Measurements from ENCODE around the gene SLC24A5. TPM values are rescaled to one million over a fixed set of nuclear protein-coding genes. Genes with fewer than 3 reads are reported as not detected.

Gene SLC24A5
- total and polyA plus RNA-seq, 2 experiments from 2014 or later: not detected

DNA sequence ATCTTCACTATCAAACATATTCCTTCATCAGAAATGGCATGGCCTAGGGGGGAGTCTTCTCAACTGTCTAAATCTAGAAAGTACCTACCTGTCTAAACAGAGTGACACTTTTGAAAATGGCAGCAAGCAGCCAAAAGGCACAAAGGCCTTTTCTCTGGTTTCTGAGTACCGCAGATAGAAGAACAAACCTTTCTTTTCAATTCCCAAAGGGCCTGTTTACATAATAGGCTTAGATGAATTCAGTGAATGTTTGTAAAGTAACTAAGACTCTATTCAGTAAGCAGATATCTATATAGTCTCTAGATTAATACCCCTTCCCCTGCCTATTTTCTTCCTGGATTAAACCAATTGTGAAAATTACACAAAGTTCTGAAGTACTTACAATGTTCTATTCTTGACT lies 50.2 kb downstream of the SLC24A5 start:
- Histone ChIP-seq H3K9me2 (replicated peaks; ENCODE audit: insufficient read depth) (no peaks in the 10 kb centered on the region), H3K4me3 (no peak overlapping the region), H3K4me1 (ENCODE audit: insufficient read depth) (no peaks in the 10 kb centered on the region), H3K79me2 (peaks cover 54% of the 10 kb centered on the region), H4K20me1 (ENCODE audit: insufficient read depth, poor library complexity, severe bottlenecking) (no peaks in the 10 kb centered on the region), H2AFZ (no peak overlapping the region), H3K27me3 (no peaks in the 10 kb centered on the region), H3K27ac (no peak overlapping the region), H3K9me3 (ENCODE audit: low read depth) (no peaks in the 10 kb centered on the region), H3K36me3 (replicated peaks; ENCODE audit: insufficient read depth, low read depth) (no peaks in the 10 kb centered on the region), H3K4me2 (no peak overlapping the region)
- 84% methylated on average over 1 of the region's 1 CpG for WGBS (ENCODE audit: low lambda C conversion rate, missing lambda C conversion rate)
- TF ChIP-seq EZH2 (IDR thresholded peaks at IDR 0.05; ENCODE audit: borderline replicate concordance) (no peak), EZH2phosphoT487 (IDR thresholded peaks at IDR 0.05; ENCODE audit: low read depth, severe bottlenecking, unreplicated experiment) (no peak)
- TF ChIP-seq, protein P1, sequence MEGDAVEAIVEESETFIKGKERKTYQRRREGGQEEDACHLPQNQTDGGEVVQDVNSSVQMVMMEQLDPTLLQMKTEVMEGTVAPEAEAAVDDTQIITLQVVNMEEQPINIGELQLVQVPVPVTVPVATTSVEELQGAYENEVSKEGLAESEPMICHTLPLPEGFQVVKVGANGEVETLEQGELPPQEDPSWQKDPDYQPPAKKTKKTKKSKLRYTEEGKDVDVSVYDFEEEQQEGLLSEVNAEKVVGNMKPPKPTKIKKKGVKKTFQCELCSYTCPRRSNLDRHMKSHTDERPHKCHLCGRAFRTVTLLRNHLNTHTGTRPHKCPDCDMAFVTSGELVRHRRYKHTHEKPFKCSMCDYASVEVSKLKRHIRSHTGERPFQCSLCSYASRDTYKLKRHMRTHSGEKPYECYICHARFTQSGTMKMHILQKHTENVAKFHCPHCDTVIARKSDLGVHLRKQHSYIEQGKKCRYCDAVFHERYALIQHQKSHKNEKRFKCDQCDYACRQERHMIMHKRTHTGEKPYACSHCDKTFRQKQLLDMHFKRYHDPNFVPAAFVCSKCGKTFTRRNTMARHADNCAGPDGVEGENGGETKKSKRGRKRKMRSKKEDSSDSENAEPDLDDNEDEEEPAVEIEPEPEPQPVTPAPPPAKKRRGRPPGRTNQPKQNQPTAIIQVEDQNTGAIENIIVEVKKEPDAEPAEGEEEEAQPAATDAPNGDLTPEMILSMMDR (IDR thresholded peaks at IDR 0.05; ENCODE audit: poor library complexity): no peak
- no peak for DNase-seq (ENCODE audit: low spot score)

DNA sequence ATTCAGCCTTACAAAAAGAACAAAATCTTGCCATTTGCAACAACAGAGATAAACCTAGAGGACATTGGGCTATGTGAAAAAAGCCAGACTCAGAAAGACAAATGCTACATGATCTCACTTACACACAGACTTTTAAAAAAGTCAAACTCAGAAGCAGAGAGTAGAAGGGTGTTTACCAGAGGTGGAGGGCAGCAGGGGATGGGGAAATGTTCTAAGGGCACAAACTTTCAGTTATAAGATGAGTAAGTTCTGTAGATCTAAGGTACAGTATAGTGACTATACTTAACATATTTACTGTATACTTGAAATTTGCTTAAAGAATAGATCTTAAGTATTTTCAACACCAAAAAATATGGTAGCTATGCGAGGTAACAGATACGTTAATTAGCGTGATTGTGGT lies 54.3 kb downstream of the SLC24A5 start:
- Histone ChIP-seq H3K4me1 (ENCODE audit: insufficient read depth) (no peaks in the 10 kb centered on the region), H3K36me3 (replicated peaks; ENCODE audit: insufficient read depth, low read depth) (no peaks in the 10 kb centered on the region), H3K4me3 (no peak overlapping the region), H3K27me3 (peaks cover 4% of the 10 kb centered on the region), H3K27ac (no peak overlapping the region), H3K9me2 (replicated peaks; ENCODE audit: insufficient read depth) (no peaks in the 10 kb centered on the region), H3K4me2 (no peak overlapping the region), H3K79me2 (peaks cover 53% of the 10 kb centered on the region), H2AFZ (no peak overlapping the region), H3K9me3 (ENCODE audit: low read depth) (no peaks in the 10 kb centered on the region), H4K20me1 (ENCODE audit: insufficient read depth, poor library complexity, severe bottlenecking) (no peaks in the 10 kb centered on the region)
- DNase-seq (ENCODE audit: low spot score): no peak
- WGBS (ENCODE audit: low lambda C conversion rate, missing lambda C conversion rate): 99% methylated on average over 3 of the region's 3 CpGs
- no peak for TF ChIP-seq EZH2phosphoT487 (IDR thresholded peaks at IDR 0.05; ENCODE audit: low read depth, severe bottlenecking, unreplicated experiment)
- TF ChIP-seq EZH2 (IDR thresholded peaks at IDR 0.05; ENCODE audit: borderline replicate concordance): no peak
- TF ChIP-seq, protein P1 (IDR thresholded peaks at IDR 0.05; ENCODE audit: poor library complexity): no peak

DNA sequence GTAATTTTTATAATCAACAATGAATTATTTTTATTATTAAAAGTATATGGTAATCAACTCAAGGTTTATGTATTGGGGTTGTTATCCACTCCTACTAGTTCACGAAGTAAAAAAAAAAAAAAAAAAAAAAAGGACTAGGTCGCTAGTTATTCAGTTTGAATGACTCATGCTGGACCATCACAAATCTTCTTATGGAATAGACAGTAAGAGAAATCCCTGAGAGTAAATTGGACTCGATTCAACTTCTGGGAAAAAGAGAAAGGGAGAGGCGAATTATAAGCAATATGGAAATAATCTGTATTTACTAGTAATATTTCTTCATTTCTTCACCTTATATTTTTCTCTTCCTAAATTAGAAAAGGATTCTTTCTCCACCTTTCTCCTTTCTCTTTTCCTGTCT lies 55.3 kb downstream of the SLC24A5 start:
- Histone ChIP-seq H2AFZ (no peak overlapping the region), H3K36me3 (replicated peaks; ENCODE audit: insufficient read depth, low read depth) (no peaks in the 10 kb centered on the region), H4K20me1 (ENCODE audit: insufficient read depth, poor library complexity, severe bottlenecking) (no peaks in the 10 kb centered on the region), H3K9me2 (replicated peaks; ENCODE audit: insufficient read depth) (no peaks in the 10 kb centered on the region), H3K27me3 (peaks cover 4% of the 10 kb centered on the region), H3K9me3 (ENCODE audit: low read depth) (no peaks in the 10 kb centered on the region), H3K27ac (no peak overlapping the region), H3K4me1 (ENCODE audit: insufficient read depth) (no peaks in the 10 kb centered on the region), H3K79me2 (peaks cover 47% of the 10 kb centered on the region), H3K4me3 (no peak overlapping the region), H3K4me2 (no peak overlapping the region)
- DNase-seq (ENCODE audit: low spot score): no peak
- TF ChIP-seq EZH2 (IDR thresholded peaks at IDR 0.05; ENCODE audit: borderline replicate concordance) (no peak), EZH2phosphoT487 (IDR thresholded peaks at IDR 0.05; ENCODE audit: low read depth, severe bottlenecking, unreplicated experiment) (no peak)
- TF ChIP-seq, protein P1 (IDR thresholded peaks at IDR 0.05; ENCODE audit: poor library complexity): no peak
- 84% methylated on average over 4 of the region's 4 CpGs for WGBS (ENCODE audit: low lambda C conversion rate, missing lambda C conversion rate)

DNA sequence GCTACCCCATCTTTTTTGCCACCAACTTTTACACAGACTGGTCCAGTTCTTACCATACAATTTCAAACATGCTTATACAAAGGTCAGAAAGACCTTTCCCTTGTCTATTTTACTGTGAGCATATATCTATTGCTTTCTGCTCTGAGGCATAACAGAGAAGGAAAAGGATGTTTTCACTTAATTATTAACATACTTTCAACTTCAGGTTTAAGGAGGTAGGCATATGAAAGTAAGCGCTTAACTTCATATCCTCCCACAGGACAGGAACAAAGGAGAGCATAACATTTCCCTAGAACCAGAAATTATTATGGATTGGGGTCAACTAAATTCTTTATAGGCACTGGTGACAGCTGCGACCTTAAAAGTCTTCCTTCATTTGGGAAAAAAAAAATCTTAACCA lies 56.2 kb downstream of the SLC24A5 start:
- Histone ChIP-seq H3K4me1 (ENCODE audit: insufficient read depth) (no peaks in the 10 kb centered on the region), H3K27me3 (peaks cover 4% of the 10 kb centered on the region), H3K9me2 (replicated peaks; ENCODE audit: insufficient read depth) (no peaks in the 10 kb centered on the region), H2AFZ (no peak overlapping the region), H3K9me3 (ENCODE audit: low read depth) (no peaks in the 10 kb centered on the region), H3K4me3 (no peak overlapping the region), H3K79me2 (peaks cover 42% of the 10 kb centered on the region), H4K20me1 (ENCODE audit: insufficient read depth, poor library complexity, severe bottlenecking) (no peaks in the 10 kb centered on the region), H3K27ac (no peak overlapping the region), H3K36me3 (replicated peaks; ENCODE audit: insufficient read depth, low read depth) (no peaks in the 10 kb centered on the region), H3K4me2 (peak overlapping the region; percentile 84)
- 73% methylated on average over 2 of the region's 2 CpGs for WGBS (ENCODE audit: low lambda C conversion rate, missing lambda C conversion rate)
- TF ChIP-seq EZH2phosphoT487 (IDR thresholded peaks at IDR 0.05; ENCODE audit: low read depth, severe bottlenecking, unreplicated experiment) (no peak), EZH2 (IDR thresholded peaks at IDR 0.05; ENCODE audit: borderline replicate concordance) (no peak)
- DNase-seq (ENCODE audit: low spot score): no peak

Data from hepatocyte (in vitro differentiated cells).